Measurements from ENCODE around the gene LIM2. TPM values are rescaled to one million over a fixed set of nuclear protein-coding genes. Genes with fewer than 3 reads are reported as not detected.
A peak's percentile ranks its signal among the peaks of the same experiment; 100 is the strongest.

LIM2 gene
- total and polyA plus RNA-seq, 2 of the 8 experiments (the other 6 are each of a cell fraction or from before 2014, with no cell fraction given), result not detected

GRCh38 chr19:51367255-51367564 is 20.6 kb downstream of the LIM2 start:
- TF ChIP-seq POLR2A (IDR thresholded peaks at IDR 0.05; ENCODE audit: control extremely low read depth in 1 of 2, low read depth in 2 of 2, low read length in 2 of 2) (0 out of 3 replicates have a peak, but pooled peaks of 1 of the 2 experiments have one; percentile 7), FOSL1 (IDR thresholded peaks at IDR 0.05; ENCODE audit: insufficient read depth, low read depth, low read length) (no peak)
- Histone ChIP-seq H3K4ac (replicated peaks; ENCODE audit: insufficient read length, low read depth, low read length) (peak overlapping the region; percentile 89), H3K27me3 (replicated peaks in 1 of 4; ENCODE audit: control insufficient read depth in 3 of 4, extremely low read depth in 1 of 4, insufficient read depth in 3 of 4, low read length in 3 of 4) (no peaks in the 10 kb centered on the region), H4K8ac (ENCODE audit: extremely low read depth, insufficient read depth, low read length) (no peak overlapping the region; the same call in 1 of the 2 replicates), H2AK5ac (ENCODE audit: low read depth, low read length) (no peak overlapping the region), H3K23me2 (ENCODE audit: low read depth, low read length) (peaks cover 18% of the 10 kb centered on the region), H4K5ac (ENCODE audit: insufficient read length, low read depth, low read length) (no peak overlapping the region), H4K91ac (replicated peaks; ENCODE audit: insufficient read length, low read length) (peak overlapping the region; percentile 100), H2BK20ac (ENCODE audit: low read length) (no peak overlapping the region), H2BK120ac (replicated peaks; ENCODE audit: low read depth, low read length) (no peak overlapping the region), H3K14ac (ENCODE audit: insufficient read length) (no peak overlapping the region), H2BK5ac (ENCODE audit: low read depth, low read length) (peak overlapping the region; percentile 91; the same call in 1 of the 2 replicates), H2BK15ac (ENCODE audit: low read length) (no peak overlapping the region), H3K9ac (replicated peaks in 1 of 4; ENCODE audit: extremely low read depth in 1 of 4, low read depth in 3 of 4, low read length in 3 of 4) (peak overlapping the region in 3 of 4 experiments; percentile 64 to 72 (median 68); a peak in 5 of 7 replicates), H3K79me1 (ENCODE audit: low read depth, low read length) (no peaks in the 10 kb centered on the region), H3K79me2 (ENCODE audit: control insufficient read depth in 1 of 2, insufficient read depth in 2 of 2, low read length in 2 of 2) (no peaks in the 10 kb centered on the region), H3K4me1 (replicated peaks in 1 of 4; ENCODE audit: control insufficient read depth in 3 of 4, insufficient read depth in 4 of 4, low read length in 3 of 4) (peaks cover 2 to 18% (median 11%) of the 10 kb centered on the region in 4 experiments), H3K4me3 (ENCODE audit: extremely low read depth in 1 of 4, insufficient read depth in 2 of 4, low read depth in 3 of 4, low read length in 4 of 4) (peak overlapping the region; percentile 79 to 97 (median 90)), H3K4me2 (ENCODE audit: insufficient read depth in 1 of 2, low read depth in 2 of 2, low read length in 2 of 2) (peak overlapping the region; percentile 75 to 87), H3K27ac (ENCODE audit: low read depth, low read length) (no peak overlapping the region), H3K9me3 (ENCODE audit: insufficient read depth in 2 of 2, low read depth in 1 of 2, low read length in 1 of 2) (no peaks in the 10 kb centered on the region), H3K56ac (replicated peaks; ENCODE audit: insufficient read length, low read depth, low read length) (peak overlapping the region; percentile 79), H4K20me1 (replicated peaks in 1 of 2; ENCODE audit: control insufficient read depth in 1 of 2, insufficient read depth in 2 of 2, low read length in 2 of 2) (no peaks in the 10 kb centered on the region), H3K18ac (ENCODE audit: extremely low read depth, low read length) (peak overlapping the region; percentile 96; the same call in 1 of the 2 replicates), H3K23ac (ENCODE audit: insufficient read length) (no peak overlapping the region), H3K36me3 (ENCODE audit: control insufficient read depth in 2 of 4, insufficient read depth in 4 of 4, low read length in 3 of 4) (no peaks in the 10 kb centered on the region), H2BK12ac (ENCODE audit: low read depth, low read length) (no peak overlapping the region), H2AFZ (ENCODE audit: low read length) (no peak overlapping the region)
- FAIRE-seq (no peak), DNase-seq (ENCODE audit: low read depth in 1 of 2, low spot score in 2 of 2) (no peak)
- ChIA-PET POLR2A (ENCODE audit: partially characterized antibody) (interaction anchor here (1.0 to 1.7 kb wide), 9 partner anchors 10 to 73 kb away, joined by 3 to 9 read pairs (median 4); partner anchors contain the start of genes C19orf84 and VSIG10L), CTCF (ENCODE audit: partially characterized antibody) (interaction anchor here (0.9 to 2.1 kb wide), 8 partner anchors 11 to 71 kb away, joined by 3 to 7 read pairs (median 4); no protein-coding TSS in a partner anchor)
- WGBS, 2 experiments (ENCODE audit: extremely low coverage in 1 of 2, insufficient coverage in 1 of 2, insufficient read length in 1 of 2, insufficient replicate concordance in 2 of 2, low coverage in 1 of 2, low lambda C conversion rate in 2 of 2, missing lambda C conversion rate in 1 of 2), result 0% methylated on average over 7 of the region's 15 CpGs; no CpG with 5 or more reads in 1 of the 2 experiments

Measured in H1 (cell line).